Upper lobe of left lung (tissue), 4 donors: ENCODE measurements around the gene CDYL.

Source experiments
- EP300 ChIP-seq, 4 donors: sonication (generic); formaldehyde crosslinking; IDR thresholded peaks; one replicate each; pipeline ENCODE4 v1.5.1; 2017; ENCODE audit warnings: antibody characterized with exemption in 4 of 4, control low read depth in 2 of 4
- POLR2A ChIP-seq, 4 donors: fragments of 450-650 bp; IDR thresholded peaks; one replicate each; pipeline ENCODE4 v1.5.1; 2016 to 2017; ENCODE audit warnings: antibody characterized with exemption in 4 of 4, mild to moderate bottlenecking in 2 of 4
- POLR2AphosphoS5 ChIP-seq, 2 donors: sonication (generic); formaldehyde crosslinking; IDR thresholded peaks; one replicate each; pipeline ENCODE4 v1.5.1; 2017; ENCODE audit warnings: antibody characterized with exemption in 2 of 2
- TF ChIP-seq, protein P1 (sequence below), 6 experiments: fragments of 450-650 bp in 4 of 6; fragments of 200-600 bp in 2 of 6; sonication (generic) in 2 of 6; IDR thresholded peaks; one replicate each; pipeline ENCODE4 v1.5.1; 2016 to 2019; ENCODE audit warnings: antibody characterized with exemption in 6 of 6

DNA sequence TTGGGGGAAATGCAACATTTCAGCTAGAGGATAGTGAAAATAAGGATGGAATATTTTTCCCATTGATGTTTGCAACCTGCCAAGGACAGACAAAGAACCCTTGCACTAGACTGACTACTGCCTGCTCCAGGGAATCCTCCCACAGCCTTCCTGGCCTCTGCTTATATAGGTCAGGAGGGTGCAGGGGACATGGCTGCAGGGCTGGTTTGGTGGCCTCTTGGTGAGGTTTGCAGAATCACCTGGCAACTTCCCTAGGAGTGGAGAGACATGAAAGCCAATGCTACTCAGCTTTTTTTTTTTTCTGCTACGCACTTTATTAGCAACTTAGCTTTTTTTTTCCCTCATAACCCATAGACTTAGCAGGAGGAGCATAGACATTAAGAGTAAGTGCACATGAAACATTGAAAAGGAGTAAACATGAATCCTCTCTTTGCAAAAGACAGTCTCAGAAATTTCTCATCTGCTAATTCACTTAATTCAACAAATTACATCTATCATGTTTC lies 39.8 kb upstream of the CDYL start:
- TF ChIP-seq, protein P1, sequence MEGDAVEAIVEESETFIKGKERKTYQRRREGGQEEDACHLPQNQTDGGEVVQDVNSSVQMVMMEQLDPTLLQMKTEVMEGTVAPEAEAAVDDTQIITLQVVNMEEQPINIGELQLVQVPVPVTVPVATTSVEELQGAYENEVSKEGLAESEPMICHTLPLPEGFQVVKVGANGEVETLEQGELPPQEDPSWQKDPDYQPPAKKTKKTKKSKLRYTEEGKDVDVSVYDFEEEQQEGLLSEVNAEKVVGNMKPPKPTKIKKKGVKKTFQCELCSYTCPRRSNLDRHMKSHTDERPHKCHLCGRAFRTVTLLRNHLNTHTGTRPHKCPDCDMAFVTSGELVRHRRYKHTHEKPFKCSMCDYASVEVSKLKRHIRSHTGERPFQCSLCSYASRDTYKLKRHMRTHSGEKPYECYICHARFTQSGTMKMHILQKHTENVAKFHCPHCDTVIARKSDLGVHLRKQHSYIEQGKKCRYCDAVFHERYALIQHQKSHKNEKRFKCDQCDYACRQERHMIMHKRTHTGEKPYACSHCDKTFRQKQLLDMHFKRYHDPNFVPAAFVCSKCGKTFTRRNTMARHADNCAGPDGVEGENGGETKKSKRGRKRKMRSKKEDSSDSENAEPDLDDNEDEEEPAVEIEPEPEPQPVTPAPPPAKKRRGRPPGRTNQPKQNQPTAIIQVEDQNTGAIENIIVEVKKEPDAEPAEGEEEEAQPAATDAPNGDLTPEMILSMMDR (IDR thresholded peaks at IDR 0.05): no peak
- TF ChIP-seq POLR2AphosphoS5 (IDR thresholded peaks at IDR 0.05) (no peak), POLR2A (IDR thresholded peaks at IDR 0.05) (no peak), EP300 (IDR thresholded peaks at IDR 0.05) (no peak)
